ENCODE data around the gene ROR2.
"Not testable (repeated sequence)": the region's sequence is repeated elsewhere in the genome, so short reads cannot be mapped to it uniquely, and the experiment has no call there.

Gene ROR2

GRCh38 chr9:91924090-91924489 lies 25.9 kb downstream of the ROR2 start:
- no peak for DNase-seq (ENCODE audit: low read depth in 2 of 2)

- DNase-seq (ENCODE audit: low read depth in 2 of 2): no peak
These were observed 26.9 kb downstream of the ROR2 start for GRCh38 chr9:91923145-91923544.

- no peak for DNase-seq (ENCODE audit: low read depth in 2 of 2)
These were observed 28.7 kb downstream of the ROR2 start for GRCh38 chr9:91921371-91921770.

GRCh38 chr9:91920630-91921350 lies 29.2 kb downstream of the ROR2 start:
- no peak for DNase-seq (ENCODE audit: low read depth in 2 of 2)

DNA sequence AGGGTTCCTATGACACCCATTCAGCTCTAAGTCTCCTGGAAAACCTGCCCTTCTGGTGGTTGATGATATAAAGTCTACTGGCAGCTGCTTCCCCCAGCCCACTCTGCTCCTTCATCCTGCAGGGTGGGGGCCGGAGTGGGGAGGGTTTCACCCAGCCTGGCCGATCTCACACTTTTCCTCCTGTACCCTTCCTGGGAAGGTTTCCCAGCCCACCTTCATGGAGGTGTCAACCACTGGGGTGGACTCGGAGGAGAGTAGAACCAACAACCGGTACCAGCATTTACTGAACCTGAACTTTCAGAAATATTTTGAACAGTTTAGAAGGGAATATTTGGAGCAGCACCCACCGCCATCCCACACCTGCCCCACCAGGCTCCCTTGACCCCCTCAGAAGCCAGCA lies 30.4 kb downstream of the ROR2 start:
- DNase-seq (ENCODE audit: low read depth in 2 of 2): no peak

DNA sequence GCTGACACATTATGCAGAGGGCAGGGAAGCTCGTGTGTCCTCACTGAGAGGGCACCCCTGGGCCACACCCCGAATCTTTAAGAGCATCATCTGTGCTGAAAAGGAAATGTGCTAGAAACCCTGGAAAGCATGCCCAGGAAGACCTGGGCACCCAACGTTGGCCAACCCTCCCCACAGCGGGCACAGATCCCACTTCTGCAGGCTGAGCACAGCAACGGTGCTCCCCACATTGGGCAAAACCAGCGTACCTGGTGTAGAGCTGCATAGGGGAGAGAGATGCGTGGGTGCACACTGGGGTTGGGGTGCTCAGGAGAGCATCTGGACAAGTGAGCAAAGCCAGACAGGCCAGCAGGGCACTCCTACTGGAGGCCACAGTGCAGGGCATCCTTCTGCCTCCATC lies 32.6 kb downstream of the ROR2 start:
- DNase-seq (ENCODE audit: low read depth in 2 of 2): no peak

GRCh38 chr9:91915524-91916263 lies 34.3 kb downstream of the ROR2 start:
- DNase-seq (ENCODE audit: low read depth in 2 of 2): no peak

DNA sequence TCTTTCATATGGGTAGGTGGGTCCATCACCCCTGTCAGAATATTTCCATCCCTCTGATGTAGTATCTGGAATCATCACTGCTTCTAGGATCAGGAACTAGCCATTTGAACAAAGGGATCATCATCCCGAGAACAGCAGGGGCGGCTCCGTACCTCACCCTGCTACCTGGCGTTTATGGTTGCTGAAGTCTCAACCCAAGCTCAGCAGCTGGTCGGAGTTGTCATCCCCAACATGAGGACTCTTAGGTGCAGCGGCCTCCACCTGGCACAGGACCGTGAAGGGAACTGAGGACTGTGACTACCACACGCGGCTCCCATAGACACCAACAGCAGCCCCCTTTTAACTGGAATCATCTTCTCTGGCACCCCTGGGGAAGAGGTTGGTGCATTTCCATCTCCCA lies 35.1 kb downstream of the ROR2 start:
- DNase-seq (ENCODE audit: low read depth in 2 of 2): no peak

DNA sequence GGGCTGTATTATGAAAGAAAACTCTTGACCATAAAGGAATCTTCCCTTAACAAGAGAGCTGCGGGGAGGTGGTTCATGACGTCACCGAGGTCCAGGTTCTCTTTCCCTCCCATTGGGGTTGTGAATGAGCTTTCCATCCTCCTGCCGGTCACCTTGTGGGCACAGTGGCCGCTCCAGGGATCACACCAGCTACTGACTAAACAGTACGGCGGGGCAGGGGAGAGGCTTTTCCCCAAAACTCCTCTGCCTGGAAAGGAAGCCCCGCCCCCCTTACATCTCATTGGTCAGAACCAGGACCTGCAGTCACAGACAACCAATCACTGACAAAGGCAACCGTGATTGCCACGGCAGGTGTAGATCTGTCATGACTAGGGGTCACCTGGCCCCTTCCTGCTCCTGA lies 35.6 kb downstream of the ROR2 start:
- DNase-seq (ENCODE audit: low read depth in 2 of 2): no peak

DNA sequence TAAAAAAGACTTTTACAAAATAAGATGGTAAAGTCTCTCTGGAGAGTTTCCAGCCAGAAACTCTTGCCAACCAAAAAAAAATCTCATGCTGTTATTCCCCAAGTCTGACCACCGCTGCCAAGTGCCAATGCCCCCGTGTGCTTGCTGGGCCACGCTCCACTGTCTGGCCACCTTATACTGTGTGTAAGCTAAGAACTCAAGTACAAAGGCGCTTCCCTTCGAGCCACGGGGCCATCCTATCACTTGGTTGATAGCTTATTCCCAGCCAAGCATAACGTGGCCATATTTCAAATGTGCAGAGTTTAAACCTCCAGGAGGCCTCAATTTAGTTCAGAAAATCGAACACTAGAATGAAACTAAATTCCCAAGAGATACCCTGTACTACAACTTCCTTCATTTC lies 36.0 kb downstream of the ROR2 start:
- no peak for DNase-seq (ENCODE audit: low read depth in 2 of 2)

DNA sequence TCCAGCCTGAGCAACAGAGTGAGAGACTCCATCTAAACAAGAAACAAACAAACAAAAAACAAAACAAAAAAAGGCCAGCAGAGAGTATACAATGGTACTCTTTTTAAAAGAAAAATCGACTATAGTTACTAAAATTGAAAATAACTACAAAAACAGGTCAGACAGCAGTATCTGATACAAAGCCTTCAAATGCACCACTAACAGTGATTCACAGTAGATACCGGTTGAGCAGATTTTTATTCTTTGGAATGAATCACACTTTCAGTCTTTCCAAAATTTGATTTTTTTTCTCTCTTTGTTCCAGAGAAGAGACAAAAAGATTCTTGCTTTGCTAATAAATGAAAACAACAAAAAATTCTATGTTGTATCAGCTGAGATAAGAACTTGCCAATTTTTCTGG lies 36.9 kb downstream of the ROR2 start:
- no peak for DNase-seq (ENCODE audit: low read depth in 2 of 2)

- no peak for DNase-seq (ENCODE audit: low read depth in 2 of 2)
These were observed 38.4 kb downstream of the ROR2 start for GRCh38 chr9:91911657-91912056.

DNA sequence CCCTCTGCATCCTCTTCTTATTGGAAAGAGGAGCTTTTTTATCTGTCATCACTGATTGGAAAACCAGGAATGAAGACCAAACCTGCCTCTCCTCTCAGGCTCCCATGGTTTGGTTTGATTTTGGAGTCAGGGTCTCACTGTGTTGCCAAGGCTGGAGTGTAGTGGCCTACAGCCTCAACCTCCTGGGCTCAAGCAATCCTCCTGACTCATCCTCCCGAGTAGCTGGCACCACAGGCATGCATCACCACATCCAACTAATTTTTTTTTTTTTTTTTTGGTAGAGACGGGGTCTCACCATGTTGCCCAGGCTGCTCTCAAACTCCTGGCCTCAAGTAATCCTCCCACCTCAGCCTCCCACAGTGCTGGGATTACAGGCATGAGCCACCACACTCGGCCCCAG lies 40.8 kb downstream of the ROR2 start:
- not testable (repeated sequence) for DNase-seq (ENCODE audit: low read depth in 2 of 2)

DNA sequence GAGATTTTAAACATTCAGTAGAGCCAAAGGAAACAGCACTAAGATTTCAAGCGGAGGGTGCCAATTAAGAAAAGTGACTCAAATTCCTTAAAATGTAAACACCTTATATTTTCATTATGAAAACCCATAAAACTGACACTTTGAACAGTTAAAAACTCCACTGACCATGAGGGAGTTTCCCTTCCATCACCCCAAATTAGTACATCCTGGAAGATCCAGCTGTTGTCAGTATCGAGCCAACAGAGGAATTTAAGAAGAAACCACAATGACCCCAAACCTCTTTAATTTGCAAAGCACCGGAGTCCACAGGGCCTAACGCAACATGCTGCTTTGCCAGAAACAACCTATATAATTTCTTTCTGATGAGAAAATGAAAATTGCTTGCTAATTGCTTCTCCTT lies 41.3 kb downstream of the ROR2 start:
- peak; percentile 72 for DNase-seq (ENCODE audit: low read depth in 2 of 2)

DNA sequence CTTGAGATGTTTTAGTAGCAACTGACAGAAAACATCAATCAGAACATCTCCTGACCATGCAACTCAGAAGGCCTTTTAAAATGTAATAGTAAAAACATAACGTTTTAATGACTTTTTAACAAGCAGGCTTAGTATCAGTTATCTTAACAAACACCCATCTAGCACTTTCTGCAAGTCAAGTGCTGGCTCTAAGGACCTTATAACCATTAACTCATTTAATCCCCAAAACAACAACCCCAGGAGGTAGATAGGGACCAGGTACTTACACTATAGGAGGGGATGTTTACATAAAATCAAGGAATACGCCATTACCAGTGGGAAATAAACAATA lies 41.8 kb downstream of the ROR2 start:
- DNase-seq (ENCODE audit: low read depth in 2 of 2): no peak

GRCh38 chr9:91907484-91908292 lies 42.3 kb downstream of the ROR2 start:
- no peak for DNase-seq (ENCODE audit: low read depth in 2 of 2)

GRCh38 chr9:91905991-91906469 lies 44.0 kb downstream of the ROR2 start:
- DNase-seq (ENCODE audit: low read depth in 2 of 2): no peak

DNA sequence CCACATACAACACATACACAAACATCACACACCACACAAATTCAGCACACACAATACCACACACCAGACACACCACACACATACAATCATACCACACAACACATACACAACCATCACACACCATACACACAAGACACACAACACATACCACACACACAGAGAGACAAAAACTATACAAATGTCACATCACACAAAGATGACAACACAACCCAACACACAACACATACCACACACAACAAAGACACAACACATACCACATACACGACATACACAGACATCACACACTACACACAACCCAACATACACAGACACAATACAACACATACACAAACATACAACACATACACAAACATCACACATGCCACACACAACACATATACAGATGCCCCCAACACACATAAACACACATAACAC lies 44.8 kb downstream of the ROR2 start:
- no peak for DNase-seq (ENCODE audit: low read depth in 2 of 2)

DNA sequence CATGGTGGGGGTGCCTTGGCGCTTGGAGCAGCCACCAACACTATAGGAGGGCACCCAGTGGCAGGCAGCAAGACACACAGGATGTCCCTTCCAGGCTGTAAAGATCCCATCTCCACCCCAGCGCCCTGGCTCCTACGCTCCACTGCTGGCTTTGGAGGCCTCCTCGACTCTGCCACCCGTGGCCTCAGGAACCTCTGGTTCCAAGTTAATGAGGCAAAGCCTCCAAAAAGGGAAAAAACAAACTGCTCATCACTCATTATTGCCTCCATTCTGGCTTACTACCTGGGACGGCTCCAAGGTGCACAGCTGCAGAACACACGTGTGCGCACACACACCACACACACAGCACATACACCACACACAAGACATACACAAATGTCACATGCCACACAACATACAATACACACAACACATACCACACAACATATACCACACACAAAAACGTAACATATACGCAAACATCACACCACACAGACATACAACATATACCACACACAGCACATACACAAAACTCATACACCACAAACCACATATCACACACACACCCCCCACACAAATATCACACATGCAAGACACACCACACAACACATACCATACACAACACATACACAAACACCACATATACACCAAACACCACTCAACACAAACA lies 45.3 kb downstream of the ROR2 start:
- no peak for DNase-seq (ENCODE audit: low read depth in 2 of 2)

DNA sequence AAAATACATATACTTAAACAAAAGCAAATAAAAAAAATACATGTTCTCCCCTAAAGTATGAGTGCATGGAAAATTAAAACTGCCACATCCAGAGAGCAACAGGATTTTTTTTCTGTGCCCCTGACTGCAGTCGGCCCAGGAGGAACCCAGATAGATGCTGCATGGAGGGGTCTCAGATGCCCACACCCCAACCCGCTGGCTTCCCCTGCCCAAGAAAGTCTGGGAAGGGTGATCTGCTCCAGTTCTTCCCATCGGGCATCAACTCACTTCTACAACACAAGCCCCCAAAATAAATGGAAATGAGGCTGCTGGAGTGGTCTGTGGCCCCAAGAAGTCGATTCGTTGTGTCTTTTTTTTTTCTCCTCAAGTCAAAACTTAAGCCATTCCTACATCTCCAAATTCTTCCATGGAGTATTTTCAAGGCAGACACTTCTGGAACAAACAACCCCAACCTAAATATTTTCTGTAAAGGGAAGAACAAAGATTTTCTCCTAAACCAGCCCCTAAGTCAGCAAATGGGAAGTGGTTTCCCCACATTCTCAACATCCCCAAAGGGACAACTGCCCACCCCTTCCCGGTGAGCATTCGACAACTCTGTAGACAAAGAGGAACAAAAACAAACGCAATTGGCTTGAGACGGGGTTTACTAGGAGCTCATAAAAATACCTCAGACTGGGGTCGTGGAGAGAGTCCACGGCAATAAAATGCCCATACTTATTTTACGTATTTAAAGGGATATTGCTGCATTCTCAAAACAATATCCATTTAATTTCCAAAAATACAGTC lies 46.7 kb downstream of the ROR2 start:
- DNase-seq (ENCODE audit: low read depth in 2 of 2): no peak

DNA sequence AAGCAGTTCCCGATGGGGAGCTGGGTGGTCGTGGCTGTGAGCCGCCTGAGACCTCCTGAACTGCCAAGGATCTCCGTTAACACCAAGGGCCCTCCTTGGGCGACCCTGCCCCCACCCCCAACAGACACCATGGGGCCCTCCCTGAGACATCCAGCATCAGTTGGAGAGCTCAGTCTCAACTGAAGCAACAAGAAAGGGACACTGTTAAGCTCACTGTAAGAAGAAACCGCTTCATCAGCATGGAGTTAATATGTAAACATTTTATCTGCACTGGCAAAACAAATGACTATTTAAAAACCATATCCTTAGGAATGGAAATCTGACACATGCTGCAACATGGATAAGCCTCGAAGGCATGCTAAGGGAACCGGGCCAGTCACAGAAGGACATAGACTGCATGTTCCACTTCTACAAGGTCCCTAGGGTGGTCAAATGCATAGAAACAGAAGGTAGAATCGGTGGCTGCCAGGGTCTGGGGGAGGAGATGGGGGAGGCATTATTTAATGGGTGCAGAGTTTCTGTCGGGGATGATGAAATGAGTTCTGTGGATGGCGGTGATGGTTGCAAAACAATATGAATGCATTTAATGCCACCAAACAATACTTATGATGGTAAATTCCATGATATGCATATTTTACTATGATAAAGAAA lies 47.4 kb downstream of the ROR2 start:
- DNase-seq (ENCODE audit: low read depth in 2 of 2): no peak

Data from fibroblast of skin of left quadriceps (primary cell).